Measurements from ENCODE around the gene PLCE1.

- TF ChIP-seq CTCF (IDR thresholded peaks at IDR 0.05; ENCODE audit: control extremely low read depth in 1 of 3, insufficient read depth in 1 of 3, low read depth in 1 of 3, low read length in 3 of 3): no peak
- TF ChIP-seq FOSL1 (IDR thresholded peaks at IDR 0.05; ENCODE audit: insufficient read depth, low read depth, low read length): no peak
- TF ChIP-seq POLR2A (IDR thresholded peaks at IDR 0.05; ENCODE audit: control extremely low read depth in 1 of 2, low read depth in 2 of 2, low read length in 2 of 2): no peak
- no peak for TF ChIP-seq RXRA (IDR thresholded peaks at IDR 0.05; ENCODE audit: insufficient read depth, low read depth, low read length)
- no peak for TF ChIP-seq RAD21 (IDR thresholded peaks at IDR 0.05 in 1 of 2, conservative IDR thresholded peaks at IDR 0.05 in 1 of 2; ENCODE audit: low read depth in 2 of 2, low read length in 2 of 2)
- TF ChIP-seq HDAC6 (IDR thresholded peaks at IDR 0.05; ENCODE audit: low read depth, low read length): no peak
- TF ChIP-seq CBX8 (IDR thresholded peaks at IDR 0.05; ENCODE audit: borderline replicate concordance, low read depth, low read length): no peak
- TF ChIP-seq BACH1 (IDR thresholded peaks at IDR 0.05; ENCODE audit: low read length): no peak
These were observed 46.7 kb upstream of the PLCE1 start for GRCh38 chr10:93947055-93947454.

Measured in H1 (cell line).